Hepatocyte (in vitro differentiated cells): ENCODE measurements around the gene TRIML2.

Experiments used
- EZH2 ChIP-seq: fragments of 200-600 bp; sonication (generic); IDR thresholded peaks from 2 replicates; pipeline ENCODE4 v1.6.1; 2016; ENCODE audit warnings: antibody characterized with exemption, mild to moderate bottlenecking, borderline replicate concordance
- EZH2phosphoT487 ChIP-seq: fragments of 200-600 bp; sonication (generic); IDR thresholded peaks from one replicate; pipeline ENCODE4 v1.6.1; 2018; ENCODE audit warnings: antibody characterized with exemption, mild to moderate bottlenecking, low read depth, moderate library complexity; ENCODE audit not compliant: unreplicated experiment, severe bottlenecking
- TF ChIP-seq, protein P1 (sequence below): fragments of 200-600 bp; sonication (generic); IDR thresholded peaks from 2 replicates; pipeline ENCODE4 v1.5.1; 2016; ENCODE audit warnings: antibody characterized with exemption, mild to moderate bottlenecking; ENCODE audit not compliant: poor library complexity

DNA sequence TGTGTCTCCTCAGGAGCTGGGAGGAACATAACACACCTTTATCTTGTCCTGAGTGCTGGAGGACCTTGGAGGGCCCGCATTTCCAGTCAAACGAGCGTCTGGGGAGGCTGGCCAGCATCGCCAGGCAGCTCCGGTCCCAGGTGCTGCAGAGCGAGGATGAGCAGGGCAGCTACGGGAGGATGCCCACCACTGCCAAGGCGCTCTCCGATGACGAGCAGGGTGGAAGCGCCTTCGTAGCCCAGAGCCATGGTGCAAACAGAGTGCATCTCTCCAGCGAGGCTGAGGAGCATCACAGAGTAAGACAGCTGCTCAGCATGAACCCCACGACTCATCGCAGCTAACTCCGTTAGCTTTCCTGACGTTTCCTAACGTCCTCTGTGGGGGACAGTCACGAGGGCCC, 30.3 kb upstream of the TRIML2 start:
- TF ChIP-seq, protein P1, sequence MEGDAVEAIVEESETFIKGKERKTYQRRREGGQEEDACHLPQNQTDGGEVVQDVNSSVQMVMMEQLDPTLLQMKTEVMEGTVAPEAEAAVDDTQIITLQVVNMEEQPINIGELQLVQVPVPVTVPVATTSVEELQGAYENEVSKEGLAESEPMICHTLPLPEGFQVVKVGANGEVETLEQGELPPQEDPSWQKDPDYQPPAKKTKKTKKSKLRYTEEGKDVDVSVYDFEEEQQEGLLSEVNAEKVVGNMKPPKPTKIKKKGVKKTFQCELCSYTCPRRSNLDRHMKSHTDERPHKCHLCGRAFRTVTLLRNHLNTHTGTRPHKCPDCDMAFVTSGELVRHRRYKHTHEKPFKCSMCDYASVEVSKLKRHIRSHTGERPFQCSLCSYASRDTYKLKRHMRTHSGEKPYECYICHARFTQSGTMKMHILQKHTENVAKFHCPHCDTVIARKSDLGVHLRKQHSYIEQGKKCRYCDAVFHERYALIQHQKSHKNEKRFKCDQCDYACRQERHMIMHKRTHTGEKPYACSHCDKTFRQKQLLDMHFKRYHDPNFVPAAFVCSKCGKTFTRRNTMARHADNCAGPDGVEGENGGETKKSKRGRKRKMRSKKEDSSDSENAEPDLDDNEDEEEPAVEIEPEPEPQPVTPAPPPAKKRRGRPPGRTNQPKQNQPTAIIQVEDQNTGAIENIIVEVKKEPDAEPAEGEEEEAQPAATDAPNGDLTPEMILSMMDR, result no peak
- TF ChIP-seq EZH2 (no peak), EZH2phosphoT487 (no peak)
